Activated B cell treated with CpG ODN at 0.5 μM for 24 hours (primary cell): ENCODE results near the gene CEMIP2. TPM values are rescaled to one million over a fixed set of nuclear protein-coding genes. Genes with fewer than 3 reads are reported as not detected.

Experiments used
- ATAC-seq: fragments of 200-7000 bp; cut with Tn5 transposase; one replicate; pipeline ENCODE4 v1.10.0; 2021; ENCODE audit warnings: low read depth, mild to moderate bottlenecking, moderate library complexity
- CTCF ChIA-PET: fragments of 350-600 bp; sonication (Branson Sonifier 250); formaldehyde crosslinking; loops from one replicate; lab custom pipeline; 2021; ENCODE audit warnings: antibody characterized with exemption; lab: Charles Lee
- POLR2A ChIA-PET: fragments of 350-600 bp; sonication (Branson Sonifier 250); formaldehyde crosslinking; loops from one replicate; lab custom pipeline; 2021; ENCODE audit warnings: antibody characterized with exemption; lab: Charles Lee
- DNase-seq: peaks from one replicate; pipeline ENCODE4 v3.0.0; 2022
- H3K27ac Mint-ChIP-seq: one replicate; pipeline ENCODE4 v1.8.0; 2020; ENCODE audit warnings: mixed read lengths
- H3K27me3 Mint-ChIP-seq: one replicate; pipeline ENCODE4 v1.8.0; 2021; ENCODE audit warnings: mixed read lengths
- H3K36me3 Mint-ChIP-seq: one replicate; pipeline ENCODE4 v1.8.0; 2021; ENCODE audit warnings: low read depth, mixed read lengths
- H3K4me1 Mint-ChIP-seq: one replicate; pipeline ENCODE4 v1.8.0; 2021; ENCODE audit warnings: mixed read lengths
- H3K4me3 Mint-ChIP-seq: one replicate; pipeline ENCODE4 v1.8.0; 2020; ENCODE audit warnings: mild to moderate bottlenecking, mixed read lengths
- H3K9me3 Mint-ChIP-seq: one replicate; pipeline ENCODE4 v1.8.0; 2020; ENCODE audit warnings: mixed read lengths
- CTCF ChIP-seq: fragments of 200-600 bp; IDR thresholded peaks from one replicate; pipeline ENCODE4 v1.8.0; 2022; ENCODE audit warnings: antibody characterized with exemption, mild to moderate bottlenecking
- intact Hi-C: fragments of 100-400 bp; cut with micrococcal nuclease; formaldehyde crosslinking; loops from one replicate; pipeline ENCODE4 v1.15.1; 2024
- total RNA-seq: library from RNA; stranded (reverse); gene quantifications from 2 replicates; pipeline ENCODE4 v1.2.3, GENCODE V29; 2022

The CEMIP2 gene
- total RNA-seq, 1 donor from 2014 or later: 25.5 TPM

DNA sequence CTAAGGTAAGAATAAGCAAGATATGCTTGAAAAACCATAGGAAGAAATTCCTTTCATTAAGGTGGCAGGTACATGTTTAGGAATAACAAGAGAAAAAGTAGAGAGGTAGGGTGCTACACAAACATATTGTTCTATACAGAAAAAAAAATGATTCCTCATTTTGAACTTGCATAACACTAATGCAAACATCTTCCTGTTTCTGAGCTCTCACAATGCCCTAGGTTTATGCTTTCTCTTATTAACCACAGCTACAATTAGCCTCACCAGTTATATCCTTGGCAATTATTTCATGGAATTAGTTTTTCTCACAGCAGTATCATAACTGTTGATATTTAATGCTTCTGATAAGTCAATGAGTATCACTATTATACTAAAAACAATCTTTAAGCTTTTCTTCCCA, 20.7 kb downstream of the CEMIP2 start:
- intact Hi-C loops: no loop called here
- peaks cover 28% of the 10 kb centered on the region for H3K4me1 Mint-ChIP-seq

DNA sequence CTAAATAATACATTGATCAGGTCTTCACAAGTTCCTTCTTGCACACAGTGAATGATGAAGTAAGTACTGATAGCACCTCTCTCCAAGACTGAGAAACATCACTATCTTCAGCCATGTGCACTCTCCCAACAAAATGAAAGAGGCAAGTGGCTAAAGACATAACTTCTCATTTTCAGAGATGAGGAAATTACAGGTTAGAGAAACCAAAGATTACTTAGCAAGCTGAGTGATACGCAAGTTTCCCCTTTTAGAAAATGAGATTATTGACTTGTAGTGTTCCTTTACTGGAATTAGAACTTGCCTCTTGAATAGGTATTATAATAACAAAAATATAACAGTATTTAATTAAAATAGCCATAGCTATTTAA, 21.6 kb downstream of the CEMIP2 start:
- ATAC-seq: no peak
- Mint-ChIP-seq H3K4me3 (no peak overlapping the region), H3K27me3 (no peaks in the 10 kb centered on the region), H3K4me1 (peaks cover 28% of the 10 kb centered on the region), H3K36me3 (peaks cover 55% of the 10 kb centered on the region), H3K27ac (no peak overlapping the region), H3K9me3 (no peaks in the 10 kb centered on the region)
- ChIA-PET CTCF (interaction anchor here (1.3 to 1.6 kb wide), 2 partner anchors 20 to 72 kb away, joined by 3 to 6 read pairs; no protein-coding TSS in a partner anchor), POLR2A (no interaction called here)
- no peak for DNase-seq
- TF ChIP-seq CTCF: no peak
- intact Hi-C loops: no loop called here

More for the DNA sequence above, 20.7 kb downstream of the CEMIP2 start:
- ChIA-PET POLR2A (no interaction called here), CTCF (interaction anchor here (0.8 to 1.6 kb wide), 4 partner anchors 31 to 279 kb away, joined by 3 to 6 read pairs (median 3); no protein-coding TSS in a partner anchor)
- no peak for TF ChIP-seq CTCF
- Mint-ChIP-seq H3K9me3 (no peaks in the 10 kb centered on the region), H3K36me3 (peaks cover 53% of the 10 kb centered on the region), H3K27ac (peak overlapping the region; percentile 62), H3K4me3 (no peak overlapping the region), H3K27me3 (no peaks in the 10 kb centered on the region)
- ATAC-seq (no peak), DNase-seq (no peak)

DNA sequence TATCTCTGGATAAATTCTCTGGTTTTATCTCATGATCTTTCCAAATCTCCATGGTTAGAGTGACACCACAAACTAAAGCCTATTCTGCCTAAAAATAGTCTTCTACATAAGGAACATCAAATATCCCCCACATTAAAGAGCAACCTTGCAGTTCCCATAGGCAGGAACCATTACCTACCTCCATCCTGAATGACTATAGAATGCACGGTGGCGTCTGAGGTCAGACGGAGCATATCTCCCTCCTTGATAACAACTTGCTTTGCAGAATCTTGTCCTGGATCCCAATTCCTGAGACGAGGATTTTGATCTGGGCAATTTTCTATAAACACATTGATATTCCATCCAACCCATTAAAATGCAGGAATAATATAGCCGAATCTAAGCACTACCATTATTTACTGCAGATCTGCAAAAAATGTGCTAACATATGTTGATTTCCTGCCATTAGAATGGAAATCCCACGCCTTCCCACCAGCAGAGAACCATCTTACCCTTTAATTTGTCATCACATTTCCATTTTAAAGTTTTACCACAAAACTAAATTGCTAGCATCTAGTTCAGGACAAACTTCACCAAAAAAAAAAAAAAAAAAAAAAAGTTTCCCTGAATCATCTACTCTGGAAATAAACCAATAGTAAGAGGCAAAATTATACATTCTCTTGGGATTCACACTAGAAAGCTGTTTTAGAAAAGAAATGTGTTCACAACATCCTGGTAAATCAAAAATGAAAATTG, 22.1 kb downstream of the CEMIP2 start:
- no peak overlapping the region for H3K27ac Mint-ChIP-seq
- intact Hi-C loops: no loop called here
- no peak overlapping the region for H3K4me3 Mint-ChIP-seq
- no peaks in the 10 kb centered on the region for H3K27me3 Mint-ChIP-seq
- no peak for DNase-seq
- CTCF ChIA-PET: interaction anchor here (1.3 kb wide), 1 partner anchor 21 kb away, joined by 3 read pairs; no protein-coding TSS in a partner anchor
- H3K9me3 Mint-ChIP-seq: no peaks in the 10 kb centered on the region
- H3K4me1 Mint-ChIP-seq: peaks cover 28% of the 10 kb centered on the region
- H3K36me3 Mint-ChIP-seq: peaks cover 55% of the 10 kb centered on the region
- ATAC-seq: no peak
- no peak for TF ChIP-seq CTCF
- POLR2A ChIA-PET: no interaction called here

DNA sequence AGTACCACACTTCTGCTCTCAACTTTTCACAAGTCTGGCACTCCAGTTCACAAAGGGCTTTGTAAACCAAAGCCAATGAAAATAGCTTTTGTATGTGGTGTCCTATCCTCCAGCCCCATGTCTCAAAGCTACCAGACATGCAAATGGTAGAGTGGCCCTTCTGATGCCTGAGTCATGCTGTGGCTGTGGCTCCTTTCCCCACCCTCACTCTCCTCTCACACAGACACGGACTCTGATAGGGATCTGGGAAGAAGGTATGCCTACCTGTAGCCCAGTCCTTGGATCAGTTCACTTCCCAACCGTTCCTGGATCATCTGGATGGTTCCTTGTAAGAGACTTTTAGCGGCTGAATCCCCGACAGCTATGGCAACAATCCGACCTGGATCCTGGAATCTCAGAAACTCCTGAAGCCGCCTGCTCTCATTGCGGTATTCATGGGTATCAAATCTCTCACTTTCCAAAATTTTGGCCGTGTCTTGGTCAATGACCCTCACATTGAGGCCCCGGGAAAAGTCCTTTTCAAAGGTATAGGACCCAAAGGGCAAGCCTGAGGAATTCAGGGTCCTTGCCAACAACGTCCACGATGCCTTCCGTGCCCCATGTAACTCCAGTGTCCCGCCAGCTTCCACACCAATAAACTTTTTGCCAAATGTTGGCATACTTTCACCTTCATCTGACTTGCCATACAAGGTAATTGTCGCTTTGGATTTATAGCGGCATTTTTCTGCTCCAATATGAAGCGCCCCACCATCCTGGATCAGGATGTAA, 23.4 kb downstream of the CEMIP2 start:
- no peak for TF ChIP-seq CTCF
- Mint-ChIP-seq H3K36me3 (peaks cover 54% of the 10 kb centered on the region), H3K27me3 (no peaks in the 10 kb centered on the region), H3K4me1 (peaks cover 28% of the 10 kb centered on the region), H3K9me3 (no peaks in the 10 kb centered on the region), H3K4me3 (no peak overlapping the region), H3K27ac (no peak overlapping the region)
- DNase-seq (no peak), ATAC-seq (no peak)
- POLR2A ChIA-PET: no interaction called here
- CTCF ChIA-PET: no interaction called here
- intact Hi-C loops: no loop called here

GRCh38 chr9:71743882-71744281, 24.4 kb downstream of the CEMIP2 start:
- Mint-ChIP-seq H3K4me1 (peaks cover 28% of the 10 kb centered on the region), H3K27me3 (no peaks in the 10 kb centered on the region), H3K27ac (no peak overlapping the region), H3K36me3 (peaks cover 58% of the 10 kb centered on the region), H3K9me3 (no peaks in the 10 kb centered on the region), H3K4me3 (no peak overlapping the region)
- ChIA-PET CTCF (no interaction called here), POLR2A (no interaction called here)
- ATAC-seq (no peak), DNase-seq (no peak)
- intact Hi-C loops: no loop called here
- TF ChIP-seq CTCF: no peak
